ENCODE results near the gene SLAIN2. TPM values are rescaled to one million over a fixed set of nuclear protein-coding genes. Genes with fewer than 3 reads are reported as not detected.

Gene SLAIN2
- total RNA-seq, 1 experiment from 2014 or later, result 64.6 TPM

DNA sequence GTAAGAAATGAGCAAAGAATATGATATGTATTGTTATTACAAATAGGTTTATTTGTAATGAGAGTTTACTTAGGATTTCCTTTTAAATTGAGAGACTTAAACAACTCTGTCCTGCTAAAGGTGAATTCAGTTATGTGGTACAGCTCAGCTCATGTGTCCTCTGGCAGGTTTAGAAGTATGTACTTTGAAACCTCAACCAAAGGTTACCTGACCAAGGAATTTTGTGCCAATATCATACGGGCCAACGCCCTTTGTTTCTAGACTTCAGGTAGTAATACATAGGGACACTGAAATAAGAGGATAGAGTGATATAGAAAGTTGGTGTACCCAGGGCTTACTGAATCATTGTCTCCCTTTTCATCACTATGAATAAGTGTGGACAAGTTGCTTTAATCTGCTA, 25.7 kb downstream of the SLAIN2 start:
- no peaks in the 10 kb centered on the region for H3K9me3 ChIP-seq (ENCODE audit: low read length)
- H4K20me1 ChIP-seq (ENCODE audit: insufficient read depth, low read depth, low read length), result no peaks in the 10 kb centered on the region
- no peaks in the 10 kb centered on the region for H3K9me2 ChIP-seq (replicated peaks; ENCODE audit: insufficient read depth, low read length)
- H3K27me3 ChIP-seq (ENCODE audit: low read length), result no peaks in the 10 kb centered on the region
- no peak overlapping the region for H2AFZ ChIP-seq (ENCODE audit: low read length)
- no peaks in the 10 kb centered on the region for H3K36me3 ChIP-seq (ENCODE audit: insufficient read depth, low read length)
- no peak overlapping the region for H3K27ac ChIP-seq (ENCODE audit: low read length)
- peaks cover 73% of the 10 kb centered on the region for H3K79me2 ChIP-seq (ENCODE audit: low read length)
- peaks cover 13% of the 10 kb centered on the region for H3K4me1 ChIP-seq (ENCODE audit: low read length)
- no peak overlapping the region for H3K9ac ChIP-seq (ENCODE audit: low read length)
- no peak overlapping the region for H3K4me3 ChIP-seq (ENCODE audit: low read length)
- DNase-seq, result no peak
- no peak overlapping the region for H3K4me2 ChIP-seq (ENCODE audit: low read depth, low read length, poor library complexity, severe bottlenecking)

DNA sequence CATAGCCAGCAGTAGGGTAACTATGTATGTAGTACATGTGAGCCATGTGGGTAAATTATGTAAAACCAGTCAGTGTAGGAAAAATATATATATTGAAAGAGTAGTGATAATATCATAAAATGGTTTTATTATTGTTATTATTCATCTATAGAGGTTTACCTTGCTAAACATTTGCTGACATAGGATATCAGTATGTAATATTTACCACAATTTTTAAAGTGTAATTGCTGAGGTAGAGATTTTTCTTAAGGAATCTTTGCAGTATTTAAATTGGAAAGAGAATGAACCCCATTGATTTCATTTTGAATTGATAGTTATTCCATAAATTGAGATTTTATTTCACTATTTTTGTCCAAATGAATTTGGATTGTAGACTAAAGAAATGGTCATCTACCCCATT, 27.1 kb downstream of the SLAIN2 start:
- no peaks in the 10 kb centered on the region for H3K9me2 ChIP-seq (replicated peaks; ENCODE audit: insufficient read depth, low read length)
- peaks cover 77% of the 10 kb centered on the region for H3K79me2 ChIP-seq (ENCODE audit: low read length)
- H3K27me3 ChIP-seq (ENCODE audit: low read length), result no peaks in the 10 kb centered on the region
- H3K27ac ChIP-seq (ENCODE audit: low read length), result no peak overlapping the region
- no peak overlapping the region for H2AFZ ChIP-seq (ENCODE audit: low read length)
- no peak overlapping the region for H3K9ac ChIP-seq (ENCODE audit: low read length)
- H3K4me1 ChIP-seq (ENCODE audit: low read length), result peaks cover 13% of the 10 kb centered on the region
- no peaks in the 10 kb centered on the region for H4K20me1 ChIP-seq (ENCODE audit: insufficient read depth, low read depth, low read length)
- H3K4me3 ChIP-seq (ENCODE audit: low read length), result no peak overlapping the region
- no peak for DNase-seq
- no peaks in the 10 kb centered on the region for H3K9me3 ChIP-seq (ENCODE audit: low read length)
- H3K4me2 ChIP-seq (ENCODE audit: low read depth, low read length, poor library complexity, severe bottlenecking), result no peak overlapping the region
- no peaks in the 10 kb centered on the region for H3K36me3 ChIP-seq (ENCODE audit: insufficient read depth, low read length)

DNA sequence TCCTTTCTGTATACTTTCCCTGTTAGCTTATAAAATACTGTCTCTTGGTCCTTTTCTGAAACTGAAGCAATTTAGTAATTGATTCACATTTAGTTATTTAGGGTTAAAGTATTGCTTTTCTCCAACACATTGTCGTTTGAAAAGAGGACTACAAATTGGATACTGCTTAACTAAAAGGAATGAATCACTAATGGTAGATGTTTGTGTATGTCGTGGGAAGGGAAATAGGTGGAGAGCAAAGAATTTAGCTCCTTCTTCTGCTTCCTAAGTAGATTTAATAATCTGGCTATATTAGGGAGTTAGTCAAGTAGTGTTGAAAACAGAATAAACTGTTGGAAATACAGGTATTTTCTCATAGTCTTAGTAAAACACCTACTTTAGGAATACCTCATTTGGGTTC, 27.9 kb downstream of the SLAIN2 start:
- H2AFZ ChIP-seq (ENCODE audit: low read length), result no peak overlapping the region
- no peak overlapping the region for H3K4me2 ChIP-seq (ENCODE audit: low read depth, low read length, poor library complexity, severe bottlenecking)
- peaks cover 77% of the 10 kb centered on the region for H3K79me2 ChIP-seq (ENCODE audit: low read length)
- H3K36me3 ChIP-seq (ENCODE audit: insufficient read depth, low read length), result no peaks in the 10 kb centered on the region
- H3K27ac ChIP-seq (ENCODE audit: low read length), result no peak overlapping the region
- H3K9ac ChIP-seq (ENCODE audit: low read length), result no peak overlapping the region
- no peak overlapping the region for H3K4me3 ChIP-seq (ENCODE audit: low read length)
- no peaks in the 10 kb centered on the region for H4K20me1 ChIP-seq (ENCODE audit: insufficient read depth, low read depth, low read length)
- no peak for DNase-seq
- no peaks in the 10 kb centered on the region for H3K27me3 ChIP-seq (ENCODE audit: low read length)
- H3K4me1 ChIP-seq (ENCODE audit: low read length), result peaks cover 13% of the 10 kb centered on the region
- H3K9me2 ChIP-seq (replicated peaks; ENCODE audit: insufficient read depth, low read length), result no peaks in the 10 kb centered on the region
- no peaks in the 10 kb centered on the region for H3K9me3 ChIP-seq (ENCODE audit: low read length)

DNA sequence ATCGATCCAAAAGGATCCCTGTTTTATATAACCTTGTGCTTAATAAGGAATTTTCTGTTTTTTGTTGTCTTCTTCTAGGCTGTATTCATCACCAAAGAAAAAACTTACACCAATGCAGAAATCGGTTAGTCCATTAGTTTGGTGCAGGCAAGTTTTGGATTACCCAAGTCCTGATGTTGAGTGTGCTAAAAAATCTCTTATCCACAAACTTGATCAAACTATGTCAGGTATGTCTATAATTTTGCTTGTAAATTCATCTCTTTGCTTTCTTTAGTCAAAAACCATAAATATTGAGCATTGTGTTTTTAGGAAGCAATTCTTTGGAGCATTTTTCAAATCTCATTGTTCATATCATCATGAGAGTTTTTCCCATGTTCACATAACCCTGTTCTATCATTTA, 28.4 kb downstream of the SLAIN2 start:
- DNase-seq, result no peak
- H3K79me2 ChIP-seq (ENCODE audit: low read length), result peaks cover 82% of the 10 kb centered on the region

DNA sequence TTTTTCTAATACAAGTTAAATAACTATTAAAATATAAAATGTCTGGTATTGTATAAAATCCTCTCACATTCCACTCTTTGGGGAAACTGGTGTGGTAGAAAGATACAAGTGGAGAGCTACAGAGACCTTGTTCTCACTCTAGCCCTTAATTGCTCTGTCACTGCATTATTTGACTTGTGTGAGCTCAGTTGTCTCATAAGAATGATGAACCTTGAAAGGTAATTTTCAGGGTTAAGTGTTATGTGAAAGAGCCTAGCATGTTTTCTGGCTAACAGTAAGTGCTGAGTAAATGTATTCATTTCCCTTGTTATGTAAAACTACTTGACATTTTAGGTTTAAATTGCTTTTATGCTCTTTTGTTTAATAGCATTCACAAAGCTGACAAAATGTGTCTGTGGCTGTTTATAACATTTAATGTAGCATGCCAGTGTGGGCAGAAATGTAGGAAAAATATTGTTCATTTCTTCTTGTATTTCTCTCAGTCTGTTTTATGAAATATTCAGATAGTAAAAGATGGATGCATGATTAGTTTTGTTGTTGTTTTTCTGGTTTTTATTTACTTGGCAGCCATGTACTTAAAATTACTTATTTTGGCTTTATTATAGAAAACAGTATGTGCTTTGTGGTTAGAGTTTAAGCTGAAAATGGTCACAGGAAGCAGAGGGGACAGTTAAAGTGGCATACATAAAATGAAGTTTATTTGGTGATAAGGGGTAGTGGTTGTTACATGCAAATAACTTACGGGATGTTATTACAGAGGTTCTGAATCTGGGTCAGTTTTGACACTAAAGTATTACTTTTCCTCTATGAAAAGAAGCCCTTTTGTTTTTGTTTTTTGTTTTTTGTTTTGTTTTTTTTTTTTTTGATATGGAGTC, 29.2 kb downstream of the SLAIN2 start:
- H3K4me1 ChIP-seq (ENCODE audit: low read length), result peaks cover 13% of the 10 kb centered on the region
- H3K27me3 ChIP-seq (ENCODE audit: low read length), result no peaks in the 10 kb centered on the region
- H3K4me3 ChIP-seq (ENCODE audit: low read length), result no peak overlapping the region
- DNase-seq, result no peak
- no peaks in the 10 kb centered on the region for H3K36me3 ChIP-seq (ENCODE audit: insufficient read depth, low read length)
- no peaks in the 10 kb centered on the region for H3K9me3 ChIP-seq (ENCODE audit: low read length)
- H3K9me2 ChIP-seq (replicated peaks; ENCODE audit: insufficient read depth, low read length), result no peaks in the 10 kb centered on the region
- no peak overlapping the region for H2AFZ ChIP-seq (ENCODE audit: low read length)
- H3K4me2 ChIP-seq (ENCODE audit: low read depth, low read length, poor library complexity, severe bottlenecking), result no peak overlapping the region
- H3K27ac ChIP-seq (ENCODE audit: low read length), result no peak overlapping the region
- H3K9ac ChIP-seq (ENCODE audit: low read length), result no peak overlapping the region
- no peaks in the 10 kb centered on the region for H4K20me1 ChIP-seq (ENCODE audit: insufficient read depth, low read depth, low read length)
- peaks cover 80% of the 10 kb centered on the region for H3K79me2 ChIP-seq (ENCODE audit: low read length)

More for the DNA sequence above, 28.4 kb downstream of the SLAIN2 start:
- H3K36me3 ChIP-seq (ENCODE audit: insufficient read depth, low read length), result no peaks in the 10 kb centered on the region
- no peak overlapping the region for H3K4me3 ChIP-seq (ENCODE audit: low read length)
- H3K27me3 ChIP-seq (ENCODE audit: low read length), result no peaks in the 10 kb centered on the region
- H2AFZ ChIP-seq (ENCODE audit: low read length), result no peak overlapping the region
- H3K9ac ChIP-seq (ENCODE audit: low read length), result no peak overlapping the region
- H3K4me2 ChIP-seq (ENCODE audit: low read depth, low read length, poor library complexity, severe bottlenecking), result no peak overlapping the region
- H3K27ac ChIP-seq (ENCODE audit: low read length), result no peak overlapping the region
- H4K20me1 ChIP-seq (ENCODE audit: insufficient read depth, low read depth, low read length), result no peaks in the 10 kb centered on the region
- no peaks in the 10 kb centered on the region for H3K9me2 ChIP-seq (replicated peaks; ENCODE audit: insufficient read depth, low read length)
- H3K4me1 ChIP-seq (ENCODE audit: low read length), result peaks cover 13% of the 10 kb centered on the region
- no peaks in the 10 kb centered on the region for H3K9me3 ChIP-seq (ENCODE audit: low read length)

DNA sequence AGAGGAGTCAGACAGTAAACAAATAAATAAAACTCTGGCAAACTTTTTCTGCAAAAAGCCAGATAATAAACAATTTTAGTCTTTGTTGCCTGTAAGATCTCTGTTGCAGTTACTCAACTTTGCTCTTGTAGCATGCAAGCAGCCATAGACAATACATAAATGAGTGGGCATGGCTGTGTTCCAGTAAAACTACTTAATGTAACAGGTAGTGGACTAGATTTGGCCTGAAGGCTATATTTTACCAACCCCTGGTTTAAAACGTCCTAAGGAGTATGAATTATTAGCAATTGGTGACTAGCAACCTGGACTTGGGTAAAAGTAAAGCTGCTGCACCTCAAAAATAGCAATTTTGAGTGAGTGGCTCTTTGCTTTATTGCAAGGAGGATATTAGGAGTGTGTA, 30.9 kb downstream of the SLAIN2 start:
- peaks cover 68% of the 10 kb centered on the region for H3K79me2 ChIP-seq (ENCODE audit: low read length)
- H3K4me2 ChIP-seq (ENCODE audit: low read depth, low read length, poor library complexity, severe bottlenecking), result no peak overlapping the region

DNA sequence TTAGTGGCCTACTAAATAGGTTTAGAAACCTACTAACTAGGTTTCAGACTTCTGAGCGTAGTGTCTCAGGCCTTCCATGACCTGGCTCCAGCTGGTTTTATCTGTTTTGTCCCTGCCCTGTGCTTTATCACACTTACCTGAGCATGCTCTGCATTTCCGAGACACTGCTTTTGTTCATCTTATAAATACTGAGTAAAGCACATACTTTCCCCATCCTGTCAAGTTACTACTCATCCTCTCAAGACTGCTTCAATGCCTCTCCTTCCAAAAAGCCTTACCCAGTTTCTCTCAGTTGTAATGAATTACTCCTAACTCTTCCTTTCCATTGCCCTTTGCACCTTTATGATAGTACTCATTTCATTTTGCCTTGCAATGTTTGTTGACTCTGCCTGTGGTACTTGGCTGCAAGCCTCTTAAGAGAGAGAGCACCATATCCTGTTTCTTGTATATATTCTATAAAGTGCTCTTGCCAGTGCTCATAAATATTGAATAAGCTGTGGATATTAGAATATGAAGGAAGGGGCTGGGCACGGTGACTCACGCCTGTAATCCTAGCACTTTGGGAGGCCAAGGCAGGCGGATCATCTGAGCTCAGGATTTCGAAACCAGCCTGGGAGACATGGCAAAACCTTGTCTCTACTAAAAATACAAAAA, 34.4 kb downstream of the SLAIN2 start:
- Histone ChIP-seq H3K4me2 (ENCODE audit: low read depth, low read length, poor library complexity, severe bottlenecking) (no peak overlapping the region), H3K4me1 (ENCODE audit: low read length) (peaks cover 13% of the 10 kb centered on the region), H3K9ac (ENCODE audit: low read length) (no peak overlapping the region), H3K9me3 (ENCODE audit: low read length) (no peaks in the 10 kb centered on the region), H3K36me3 (ENCODE audit: insufficient read depth, low read length) (no peaks in the 10 kb centered on the region), H3K4me3 (ENCODE audit: low read length) (no peak overlapping the region), H3K79me2 (ENCODE audit: low read length) (peaks cover 59% of the 10 kb centered on the region), H3K27ac (ENCODE audit: low read length) (no peak overlapping the region), H3K9me2 (replicated peaks; ENCODE audit: insufficient read depth, low read length) (no peaks in the 10 kb centered on the region), H4K20me1 (ENCODE audit: insufficient read depth, low read depth, low read length) (no peaks in the 10 kb centered on the region), H2AFZ (ENCODE audit: low read length) (no peak overlapping the region), H3K27me3 (ENCODE audit: low read length) (no peaks in the 10 kb centered on the region)
- no peak for DNase-seq

More for the DNA sequence above, 30.9 kb downstream of the SLAIN2 start:
- Histone ChIP-seq H3K9ac (ENCODE audit: low read length) (no peak overlapping the region), H3K4me3 (ENCODE audit: low read length) (no peak overlapping the region), H2AFZ (ENCODE audit: low read length) (no peak overlapping the region), H3K36me3 (ENCODE audit: insufficient read depth, low read length) (no peaks in the 10 kb centered on the region), H4K20me1 (ENCODE audit: insufficient read depth, low read depth, low read length) (no peaks in the 10 kb centered on the region), H3K9me3 (ENCODE audit: low read length) (no peaks in the 10 kb centered on the region), H3K9me2 (replicated peaks; ENCODE audit: insufficient read depth, low read length) (no peaks in the 10 kb centered on the region), H3K4me1 (ENCODE audit: low read length) (peaks cover 10% of the 10 kb centered on the region), H3K27me3 (ENCODE audit: low read length) (no peaks in the 10 kb centered on the region), H3K27ac (ENCODE audit: low read length) (no peak overlapping the region)
- no peak for DNase-seq

DNA sequence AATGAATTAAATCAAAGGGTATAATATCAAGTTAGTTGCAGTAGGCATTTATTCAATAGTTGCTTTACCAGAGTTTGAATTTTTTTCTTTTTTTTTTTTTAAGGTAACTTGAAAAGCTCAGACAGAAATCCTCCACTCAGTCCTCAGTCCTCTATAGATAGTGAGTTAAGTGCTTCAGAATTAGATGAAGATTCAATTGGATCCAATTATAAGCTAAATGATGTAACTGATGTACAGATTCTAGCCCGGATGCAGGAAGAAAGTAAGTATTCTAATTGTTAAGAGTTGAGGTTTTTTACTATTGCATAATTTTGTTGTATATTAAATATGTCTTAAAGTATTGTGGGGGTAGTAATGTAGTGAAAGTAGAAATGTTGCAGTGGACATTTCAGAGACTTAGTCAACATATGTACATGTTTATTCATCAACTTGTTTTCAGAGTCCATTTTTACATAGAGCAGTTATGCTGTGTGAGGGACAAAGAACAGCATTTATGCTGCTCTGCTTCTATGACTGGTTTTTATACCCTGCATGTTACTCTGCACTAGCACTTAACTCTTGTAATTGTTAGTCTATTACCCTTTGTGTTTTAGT, 38.4 kb downstream of the SLAIN2 start:
- no peak overlapping the region for H3K4me3 ChIP-seq (ENCODE audit: low read length)
- H4K20me1 ChIP-seq (ENCODE audit: insufficient read depth, low read depth, low read length), result no peaks in the 10 kb centered on the region
- H3K9ac ChIP-seq (ENCODE audit: low read length), result no peak overlapping the region
- H3K9me3 ChIP-seq (ENCODE audit: low read length), result no peaks in the 10 kb centered on the region
- H2AFZ ChIP-seq (ENCODE audit: low read length), result no peak overlapping the region
- H3K27me3 ChIP-seq (ENCODE audit: low read length), result no peaks in the 10 kb centered on the region
- H3K36me3 ChIP-seq (ENCODE audit: insufficient read depth, low read length), result peaks cover 11% of the 10 kb centered on the region; the same call in 1 of the 2 replicates
- DNase-seq, result no peak
- no peak overlapping the region for H3K4me2 ChIP-seq (ENCODE audit: low read depth, low read length, poor library complexity, severe bottlenecking)
- H3K9me2 ChIP-seq (replicated peaks; ENCODE audit: insufficient read depth, low read length), result no peaks in the 10 kb centered on the region
- H3K27ac ChIP-seq (ENCODE audit: low read length), result peak overlapping the region; percentile 23; the same call in 1 of the 2 replicates
- peaks cover 19% of the 10 kb centered on the region for H3K4me1 ChIP-seq (ENCODE audit: low read length)
- peaks cover 60% of the 10 kb centered on the region for H3K79me2 ChIP-seq (ENCODE audit: low read length)

Measured in Karpas-422 (cell line).